Measurements from ENCODE around the gene PIEZO2.

The PIEZO2 gene

DNA sequence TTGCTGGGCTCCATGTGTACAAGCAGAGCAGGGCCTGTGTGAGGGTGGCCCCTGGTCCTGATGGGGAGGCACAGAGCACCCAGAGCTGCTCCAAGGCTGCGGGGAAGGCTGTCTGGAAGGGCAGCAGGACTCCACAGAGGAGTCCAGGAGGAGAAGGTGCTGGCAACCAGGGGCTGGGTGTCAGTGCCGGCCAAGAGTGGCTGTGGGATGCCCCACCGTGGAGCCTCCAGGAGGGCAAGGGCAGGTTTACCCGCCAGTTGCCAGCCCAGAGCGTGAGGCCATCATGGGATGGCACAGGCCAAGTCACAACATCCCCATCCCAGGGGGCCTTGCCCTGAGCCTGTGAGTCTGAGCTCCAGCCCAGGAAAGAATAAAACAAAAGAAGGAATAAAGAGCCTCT, 381.7 kb downstream of the PIEZO2 start:
- no peak overlapping the region for H3K4me3 ChIP-seq (ENCODE audit: low read length)
- DNase-seq (ENCODE audit: low read depth), result no peak
- TF ChIP-seq, protein P1, sequence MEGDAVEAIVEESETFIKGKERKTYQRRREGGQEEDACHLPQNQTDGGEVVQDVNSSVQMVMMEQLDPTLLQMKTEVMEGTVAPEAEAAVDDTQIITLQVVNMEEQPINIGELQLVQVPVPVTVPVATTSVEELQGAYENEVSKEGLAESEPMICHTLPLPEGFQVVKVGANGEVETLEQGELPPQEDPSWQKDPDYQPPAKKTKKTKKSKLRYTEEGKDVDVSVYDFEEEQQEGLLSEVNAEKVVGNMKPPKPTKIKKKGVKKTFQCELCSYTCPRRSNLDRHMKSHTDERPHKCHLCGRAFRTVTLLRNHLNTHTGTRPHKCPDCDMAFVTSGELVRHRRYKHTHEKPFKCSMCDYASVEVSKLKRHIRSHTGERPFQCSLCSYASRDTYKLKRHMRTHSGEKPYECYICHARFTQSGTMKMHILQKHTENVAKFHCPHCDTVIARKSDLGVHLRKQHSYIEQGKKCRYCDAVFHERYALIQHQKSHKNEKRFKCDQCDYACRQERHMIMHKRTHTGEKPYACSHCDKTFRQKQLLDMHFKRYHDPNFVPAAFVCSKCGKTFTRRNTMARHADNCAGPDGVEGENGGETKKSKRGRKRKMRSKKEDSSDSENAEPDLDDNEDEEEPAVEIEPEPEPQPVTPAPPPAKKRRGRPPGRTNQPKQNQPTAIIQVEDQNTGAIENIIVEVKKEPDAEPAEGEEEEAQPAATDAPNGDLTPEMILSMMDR (conservative IDR thresholded peaks at IDR 0.05; ENCODE audit: low read length), result no peak

DNA sequence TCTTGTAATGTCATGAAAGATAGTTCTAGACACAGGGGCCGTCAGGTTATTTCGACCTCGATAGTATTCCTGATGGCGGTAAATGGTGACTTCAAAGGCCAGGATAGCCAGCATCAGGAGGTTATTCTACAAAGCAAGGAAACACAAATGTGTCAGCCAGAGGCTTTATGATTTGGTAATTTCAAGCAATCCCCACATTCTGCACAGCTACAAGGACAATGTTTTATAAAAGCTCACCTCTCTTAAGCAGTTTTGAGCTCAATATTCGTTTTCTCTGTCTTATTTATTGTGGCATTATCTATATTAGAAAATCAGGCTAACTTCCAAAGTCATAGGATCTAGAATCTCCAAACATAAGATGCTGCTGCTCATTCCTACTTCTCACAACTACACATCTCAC, 388.4 kb downstream of the PIEZO2 start:
- TF ChIP-seq, protein P1 (conservative IDR thresholded peaks at IDR 0.05; ENCODE audit: low read length), result no peak
- no peak for DNase-seq (ENCODE audit: low read depth)

DNA sequence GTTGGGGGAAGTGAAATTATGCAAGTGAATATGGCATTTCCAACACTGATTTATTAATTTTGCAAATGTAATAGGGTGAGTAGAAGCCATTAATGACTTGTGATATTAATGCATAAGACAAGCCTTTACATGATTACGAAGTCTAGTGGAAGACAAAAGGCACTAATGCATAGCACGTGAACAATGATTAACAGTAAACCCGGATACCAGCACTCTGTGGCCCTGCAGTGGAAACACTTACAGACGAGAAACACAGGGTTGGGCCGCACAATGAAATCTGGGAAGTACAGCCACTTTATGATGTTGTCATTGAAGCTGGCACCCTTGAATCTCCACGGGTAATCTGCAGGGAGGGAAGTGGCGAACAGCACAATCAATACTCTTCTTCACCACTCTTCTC, 390.1 kb downstream of the PIEZO2 start:
- TF ChIP-seq, protein P1 (conservative IDR thresholded peaks at IDR 0.05; ENCODE audit: low read length), result no peak
- no peak overlapping the region for H3K4me3 ChIP-seq (ENCODE audit: low read length)
- no peak for DNase-seq (ENCODE audit: low read depth)

More for the DNA sequence above, 388.4 kb downstream of the PIEZO2 start:
- no peak overlapping the region for H3K4me3 ChIP-seq (ENCODE audit: low read length)

DNA sequence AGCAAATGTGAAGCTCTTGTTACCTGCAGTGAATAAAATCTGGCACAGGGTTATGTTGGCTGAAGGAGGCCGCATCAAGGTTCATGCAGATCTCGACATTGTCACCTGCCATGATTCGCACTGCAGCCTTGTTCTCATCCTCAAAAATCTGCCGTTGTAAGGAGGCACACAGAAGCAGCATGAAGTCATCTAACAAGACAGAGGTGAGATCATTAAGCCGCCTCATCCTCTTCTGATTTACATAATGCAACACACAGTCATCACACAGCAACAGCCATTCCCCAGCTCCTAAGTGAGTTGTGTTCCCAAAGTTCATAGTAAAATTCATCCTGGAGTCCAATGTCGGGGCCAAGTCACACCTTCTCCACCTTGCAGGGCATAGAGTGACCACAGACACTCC, 391.4 kb downstream of the PIEZO2 start:
- TF ChIP-seq, protein P1 (conservative IDR thresholded peaks at IDR 0.05; ENCODE audit: low read length), result no peak
- no peak for DNase-seq (ENCODE audit: low read depth)
- H3K4me3 ChIP-seq (ENCODE audit: low read length), result no peak overlapping the region

DNA sequence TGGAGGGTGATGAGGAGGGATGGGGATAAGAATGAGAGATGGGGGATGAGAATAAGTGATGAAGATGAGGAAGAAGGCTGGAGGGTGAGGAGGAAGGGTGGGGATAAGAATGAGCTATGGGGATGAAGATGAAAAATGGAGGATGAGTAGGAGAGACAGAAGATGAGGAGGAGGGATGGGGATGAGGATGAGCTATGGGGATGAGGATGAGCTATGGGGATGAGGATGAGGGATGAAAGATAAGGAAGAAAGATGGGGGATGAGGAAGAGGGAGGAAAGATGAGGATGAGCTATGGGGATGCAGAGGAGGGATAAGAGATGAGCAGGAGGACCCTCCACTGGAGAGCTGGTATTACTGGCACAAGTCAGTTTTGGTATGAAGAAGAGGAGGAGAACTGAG, 392.0 kb downstream of the PIEZO2 start:
- TF ChIP-seq, protein P1 (conservative IDR thresholded peaks at IDR 0.05; ENCODE audit: low read length), result no peak
- no peak for DNase-seq (ENCODE audit: low read depth)
- H3K4me3 ChIP-seq (ENCODE audit: low read length), result no peak overlapping the region

DNA sequence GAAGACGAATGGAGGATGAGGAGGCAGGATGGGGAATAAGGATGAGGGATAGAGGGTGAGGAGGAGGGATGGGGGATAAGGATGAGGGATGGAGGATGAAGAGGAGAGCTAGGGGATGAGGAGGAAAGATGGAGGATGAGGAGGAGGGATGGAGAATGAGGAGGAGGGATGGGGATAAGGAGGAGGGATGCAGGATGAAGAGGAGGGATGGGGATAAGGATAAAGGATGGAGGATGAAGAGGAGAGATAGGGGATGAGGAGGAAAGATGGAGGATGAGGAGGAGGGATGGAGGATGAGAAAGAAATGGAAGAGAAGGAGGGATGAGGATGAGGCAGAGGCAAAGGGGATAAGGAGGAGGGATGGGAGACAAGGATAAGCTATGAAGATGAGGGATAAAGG, 393.5 kb downstream of the PIEZO2 start:
- no peak overlapping the region for H3K4me3 ChIP-seq (ENCODE audit: low read length)
- DNase-seq (ENCODE audit: low read depth), result no peak
- TF ChIP-seq, protein P1 (conservative IDR thresholded peaks at IDR 0.05; ENCODE audit: low read length), result no peak

DNA sequence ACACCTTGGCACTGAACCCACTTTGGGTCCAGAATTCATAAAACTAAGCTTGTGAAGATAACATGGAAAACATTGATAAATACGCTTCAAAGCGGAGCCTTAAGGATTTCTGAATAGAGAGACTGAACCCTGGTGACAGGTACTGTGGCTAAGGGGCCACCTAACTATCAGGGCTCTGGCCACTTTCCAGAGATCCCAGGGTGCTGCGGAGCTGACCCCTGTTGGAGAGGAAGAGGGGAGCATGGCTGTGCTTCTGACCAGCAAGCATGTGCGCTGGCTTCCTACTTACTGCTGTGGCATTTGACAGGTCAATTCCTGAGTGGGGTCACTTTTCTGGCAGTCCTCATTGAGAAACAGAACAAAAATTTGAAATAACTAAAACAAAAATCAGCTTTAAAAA, 395.2 kb downstream of the PIEZO2 start:
- no peak overlapping the region for H3K4me3 ChIP-seq (ENCODE audit: low read length)
- TF ChIP-seq, protein P1 (conservative IDR thresholded peaks at IDR 0.05; ENCODE audit: low read length), result no peak
- DNase-seq (ENCODE audit: low read depth), result no peak

Measured in AG10803 (cell line).